HL-60 (cell line): ENCODE results near the gene CAB39L.

ENCODE experiments used
- DNase-seq, 2 experiments: peaks; one replicate each; pipeline ENCODE4 v3.0.0-alpha.2; 2010 to 2020; ENCODE audit warnings: low read depth in 1 of 2, low spot score in 1 of 2
- H3K27ac ChIP-seq: fragments of 250-450 bp; sonication (Bioruptor Pico); replicated peaks from 2 replicates; pipeline ENCODE4 v1.5.1; 2020; ENCODE audit warnings: mild to moderate bottlenecking, moderate library complexity
- H3K27me3 ChIP-seq: fragments of 250-450 bp; sonication (Bioruptor Pico); 2 replicates; pipeline ENCODE4 v1.5.1; 2021; ENCODE audit warnings: mild to moderate bottlenecking, moderate library complexity; ENCODE audit not compliant: insufficient read depth, poor library complexity, severe bottlenecking
- H3K4me3 ChIP-seq: replicated peaks from 2 replicates; pipeline ENCODE4 v1.5.1; 2011; ENCODE audit warnings: mild to moderate bottlenecking, control low read depth, low read length; ENCODE audit not compliant: insufficient read depth
- CTCF ChIP-seq: IDR thresholded peaks from one replicate; pipeline ENCODE4 v1.5.1; 2011; ENCODE audit warnings: low read length, control low read depth, inconsistent platforms; ENCODE audit not compliant: insufficient read depth
- GABPA ChIP-seq: IDR thresholded peaks from 2 replicates; pipeline ENCODE4 v1.6.1; 2012; ENCODE audit warnings: low read depth
- POLR2AphosphoS5 ChIP-seq: IDR thresholded peaks from 2 replicates; pipeline ENCODE4 v1.6.1; 2012; ENCODE audit warnings: low read depth
- REST ChIP-seq: IDR thresholded peaks from 2 replicates; pipeline ENCODE4 v1.6.1; 2012; ENCODE audit warnings: low read depth; ENCODE audit not compliant: insufficient replicate concordance
- SPI1 ChIP-seq: IDR thresholded peaks from 2 replicates; pipeline ENCODE4 v1.6.1; 2012; ENCODE audit warnings: low read depth, mild to moderate bottlenecking, borderline replicate concordance

CAB39L gene

GRCh38 chr13:49315756-49316482 lies 127.9 kb downstream of the CAB39L start:
- H3K27me3 ChIP-seq, result no peaks in the 10 kb centered on the region
- no peak overlapping the region for H3K4me3 ChIP-seq
- TF ChIP-seq GABPA (no peak), CTCF (no peak), SPI1 (no peak), REST (no peak), POLR2AphosphoS5 (no peak)
- DNase-seq, result no peak
- H3K27ac ChIP-seq, result no peak overlapping the region

GRCh38 chr13:49315036-49315565 lies 128.8 kb downstream of the CAB39L start:
- TF ChIP-seq CTCF, result no peak
- no peak for TF ChIP-seq REST
- no peak for TF ChIP-seq GABPA
- no peak for TF ChIP-seq POLR2AphosphoS5
- TF ChIP-seq SPI1, result no peak
- DNase-seq, result no peak
- Histone ChIP-seq H3K4me3 (no peak overlapping the region), H3K27me3 (no peaks in the 10 kb centered on the region), H3K27ac (no peak overlapping the region)

- Histone ChIP-seq H3K27ac (no peak overlapping the region), H3K27me3 (no peaks in the 10 kb centered on the region), H3K4me3 (no peak overlapping the region)
- no peak for DNase-seq
- TF ChIP-seq GABPA (no peak), CTCF (no peak), REST (no peak), POLR2AphosphoS5 (no peak), SPI1 (no peak)
Observed at GRCh38 chr13:49314344-49314882, 129.5 kb downstream of the CAB39L start.
